Loucy (cell line): Measurements from ENCODE around the gene NPAS1.

Experiments used
- H2AFZ ChIP-seq: fragments of 200-600 bp; sonication (generic); 2 replicates; pipeline ENCODE4 v1.6.0; 2016; ENCODE audit warnings: antibody characterized with exemption, mild to moderate bottlenecking, low read length, moderate library complexity
- H3F3A ChIP-seq: fragments of 200-600 bp; 2 replicates; pipeline ENCODE4 v1.6.0; 2016; ENCODE audit warnings: antibody characterized with exemption, low read depth, mild to moderate bottlenecking
- H3K27me3 ChIP-seq: fragments of 200-600 bp; sonication (generic); 2 replicates; pipeline ENCODE4 v1.6.1; 2014; ENCODE audit warnings: low read length, mild to moderate bottlenecking; ENCODE audit not compliant: insufficient read depth, poor library complexity, severe bottlenecking
- H3K36me3 ChIP-seq: fragments of 200-600 bp; sonication (generic); 2 replicates; pipeline ENCODE4 v1.6.1; 2016; ENCODE audit warnings: low read length; ENCODE audit not compliant: insufficient read depth
- H3K4me1 ChIP-seq: fragments of 200-600 bp; sonication (generic); 2 replicates; pipeline ENCODE4 v1.5.1; 2014; ENCODE audit warnings: low read length, mild to moderate bottlenecking; ENCODE audit not compliant: insufficient read depth, poor library complexity, severe bottlenecking
- H3K4me2 ChIP-seq: fragments of 200-600 bp; sonication (generic); 2 replicates; pipeline ENCODE4 v1.6.0; 2014; ENCODE audit warnings: antibody characterized with exemption, low read length, low read depth, mild to moderate bottlenecking; ENCODE audit not compliant: poor library complexity, severe bottlenecking
- H3K4me3 ChIP-seq: fragments of 200-600 bp; sonication (generic); 2 replicates; pipeline ENCODE4 v1.5.1; 2014; ENCODE audit warnings: low read length, mild to moderate bottlenecking, mixed read lengths; ENCODE audit not compliant: poor library complexity, severe bottlenecking
- H3K79me2 ChIP-seq: fragments of 200-600 bp; sonication (generic); 2 replicates; pipeline ENCODE4 v1.6.1; 2014; ENCODE audit warnings: low read length; ENCODE audit not compliant: insufficient read depth
- H3K9ac ChIP-seq: fragments of 200-600 bp; sonication (generic); 2 replicates; pipeline ENCODE4 v1.6.0; 2014; ENCODE audit warnings: mild to moderate bottlenecking, low read depth, low read length, moderate library complexity; ENCODE audit not compliant: poor library complexity, severe bottlenecking
- H3K9me2 ChIP-seq: fragments of 200-600 bp; sonication (generic); replicated peaks from 2 replicates; pipeline ENCODE4 v1.6.1; 2016; ENCODE audit warnings: low read depth, low read length, mixed read lengths
- H3K9me3 ChIP-seq: fragments of 200-600 bp; sonication (generic); 2 replicates; pipeline ENCODE4 v1.6.1; 2014; ENCODE audit warnings: mild to moderate bottlenecking, antibody characterized with exemption, low read length, low read depth; ENCODE audit not compliant: insufficient read depth
- H4K20me1 ChIP-seq: fragments of 200-600 bp; sonication (generic); 2 replicates; pipeline ENCODE4 v1.6.0; 2014; ENCODE audit warnings: antibody characterized with exemption, low read length, mild to moderate bottlenecking; ENCODE audit not compliant: insufficient read depth, poor library complexity, severe bottlenecking
- CTCF ChIP-seq: fragments of 200-600 bp; sonication (generic); conservative IDR thresholded peaks from 2 replicates; pipeline ENCODE4 v1.5.1; 2014; ENCODE audit warnings: mild to moderate bottlenecking, antibody characterized with exemption, low read length
- EZH2phosphoT487 ChIP-seq: fragments of 200-600 bp; IDR thresholded peaks from 2 replicates; pipeline ENCODE4 v1.6.1; 2018; ENCODE audit warnings: antibody characterized with exemption, mild to moderate bottlenecking, moderate library complexity, borderline replicate concordance

The NPAS1 gene, protein sequence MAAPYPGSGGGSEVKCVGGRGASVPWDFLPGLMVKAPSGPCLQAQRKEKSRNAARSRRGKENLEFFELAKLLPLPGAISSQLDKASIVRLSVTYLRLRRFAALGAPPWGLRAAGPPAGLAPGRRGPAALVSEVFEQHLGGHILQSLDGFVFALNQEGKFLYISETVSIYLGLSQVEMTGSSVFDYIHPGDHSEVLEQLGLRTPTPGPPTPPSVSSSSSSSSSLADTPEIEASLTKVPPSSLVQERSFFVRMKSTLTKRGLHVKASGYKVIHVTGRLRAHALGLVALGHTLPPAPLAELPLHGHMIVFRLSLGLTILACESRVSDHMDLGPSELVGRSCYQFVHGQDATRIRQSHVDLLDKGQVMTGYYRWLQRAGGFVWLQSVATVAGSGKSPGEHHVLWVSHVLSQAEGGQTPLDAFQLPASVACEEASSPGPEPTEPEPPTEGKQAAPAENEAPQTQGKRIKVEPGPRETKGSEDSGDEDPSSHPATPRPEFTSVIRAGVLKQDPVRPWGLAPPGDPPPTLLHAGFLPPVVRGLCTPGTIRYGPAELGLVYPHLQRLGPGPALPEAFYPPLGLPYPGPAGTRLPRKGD

DNA sequence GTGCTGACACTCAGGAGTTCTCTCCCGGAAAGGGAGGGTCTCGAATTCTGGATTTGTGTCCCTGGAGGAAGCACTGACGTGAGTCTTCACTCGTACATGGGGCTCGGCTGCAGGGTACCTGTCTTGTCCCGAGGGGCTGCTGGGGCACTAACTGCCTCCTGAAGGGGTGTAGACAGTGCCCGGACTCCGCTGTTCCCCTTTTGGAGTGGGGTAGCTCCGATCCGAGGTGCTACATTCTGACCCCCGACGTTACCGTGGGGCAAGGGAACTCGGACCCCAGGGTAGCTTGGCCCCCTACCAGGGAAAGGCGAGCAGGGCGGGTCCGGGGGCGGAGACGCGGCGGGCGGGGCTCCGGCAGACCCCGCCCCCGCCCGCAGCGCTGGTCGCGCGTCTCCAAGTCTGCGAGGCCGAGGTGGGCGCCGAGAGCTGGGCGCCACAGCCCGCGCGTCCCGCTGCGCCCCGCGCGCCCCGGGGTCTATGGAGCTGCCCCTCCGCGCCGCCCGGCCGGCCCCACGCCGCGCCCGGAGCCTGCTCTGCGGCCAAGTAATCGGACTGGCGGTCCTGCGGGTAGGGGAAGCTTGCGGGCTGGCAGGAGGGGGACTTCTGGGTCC lies at the start of gene NPAS1:
Gene NPAS1, plus strand, starts transcription at position 407 of the 611 bp plus-strand sequence. CDS start 1,211 bp downstream, outside the sequence.
- no peaks in the 10 kb centered on the region for H3F3A ChIP-seq
- no peaks in the 10 kb centered on the region for H3K79me2 ChIP-seq
- H3K9ac ChIP-seq = no peak within 1 kb of the TSS
- TF ChIP-seq CTCF = no peak
- TF ChIP-seq EZH2phosphoT487 = no peak
- H3K4me1 ChIP-seq = no peaks in the 10 kb centered on the region
- H3K4me2 ChIP-seq = no peak within 1 kb of the TSS
- H4K20me1 ChIP-seq = no peaks in the 10 kb centered on the region
- H3K36me3 ChIP-seq = no peaks in the 10 kb centered on the region
- H2AFZ ChIP-seq = no peak within 1 kb of the TSS
- H3K9me3 ChIP-seq = no peaks in the 10 kb centered on the region
- H3K9me2 ChIP-seq = no peaks in the 10 kb centered on the region
- no peak within 1 kb of the TSS for H3K4me3 ChIP-seq
- no peaks in the 10 kb centered on the region for H3K27me3 ChIP-seq

DNA sequence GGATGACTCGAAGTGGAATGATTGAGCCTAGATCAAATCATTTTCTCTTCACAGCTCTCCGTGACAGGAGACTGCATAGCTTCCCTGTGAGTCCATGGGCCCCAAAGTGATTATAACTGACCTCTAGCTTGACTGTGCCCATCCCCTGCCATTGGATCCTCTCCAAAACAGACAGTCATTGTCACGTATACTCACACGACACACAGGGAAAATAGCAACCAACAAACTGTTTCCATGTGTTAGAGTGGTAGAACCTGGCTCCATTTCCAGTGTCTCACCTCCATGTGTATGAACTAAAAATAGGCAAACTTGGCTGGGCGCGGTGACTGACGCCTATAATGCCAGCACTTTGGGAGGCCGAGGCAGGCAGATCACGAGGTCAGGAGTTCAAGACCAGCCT lies 48.8 kb upstream of the NPAS1 start:
- no peak overlapping the region for H2AFZ ChIP-seq
- H3K79me2 ChIP-seq = peaks cover 40% of the 10 kb centered on the region; the same call in 1 of the 2 replicates
- H3K9me3 ChIP-seq = no peaks in the 10 kb centered on the region
- H3F3A ChIP-seq = no peaks in the 10 kb centered on the region
- peaks cover 19% of the 10 kb centered on the region; the same call in 1 of the 2 replicates for H3K36me3 ChIP-seq
- TF ChIP-seq EZH2phosphoT487 (no peak), CTCF (no peak)
- H3K4me1 ChIP-seq = peaks cover 21% of the 10 kb centered on the region
- no peaks in the 10 kb centered on the region for H3K9me2 ChIP-seq
- no peak overlapping the region for H3K4me3 ChIP-seq
- no peaks in the 10 kb centered on the region for H3K27me3 ChIP-seq
- no peak overlapping the region for H3K9ac ChIP-seq
- peaks cover 10% of the 10 kb centered on the region for H4K20me1 ChIP-seq
- no peak overlapping the region for H3K4me2 ChIP-seq

DNA sequence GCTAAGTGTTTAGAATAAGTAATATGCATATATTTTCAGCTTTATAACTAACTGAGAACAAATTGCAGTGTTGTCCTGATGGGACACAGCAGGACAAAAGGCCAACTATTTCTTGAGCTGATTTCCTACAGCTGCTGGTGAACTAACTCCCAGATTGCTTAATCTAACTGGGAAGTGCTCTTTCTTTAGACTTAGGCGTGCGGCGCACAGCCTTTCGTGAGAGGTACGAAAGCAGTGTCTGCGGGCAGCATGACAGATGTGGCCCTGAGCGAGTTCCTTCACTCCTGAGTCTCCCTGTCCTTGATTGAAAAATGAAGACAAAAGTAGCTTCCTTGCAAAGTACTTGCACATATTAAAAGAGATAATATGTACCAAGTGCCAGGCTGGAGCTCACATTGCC lies 47.3 kb upstream of the NPAS1 start:
- no peak for TF ChIP-seq EZH2phosphoT487
- no peak for TF ChIP-seq CTCF
- Histone ChIP-seq H4K20me1 (peaks cover 2% of the 10 kb centered on the region), H3K4me2 (no peak overlapping the region), H3F3A (no peaks in the 10 kb centered on the region), H3K79me2 (peaks cover 32% of the 10 kb centered on the region; the same call in 1 of the 2 replicates), H3K9me2 (no peaks in the 10 kb centered on the region), H3K4me3 (no peak overlapping the region), H2AFZ (no peak overlapping the region), H3K9me3 (no peaks in the 10 kb centered on the region), H3K27me3 (no peaks in the 10 kb centered on the region), H3K36me3 (peaks cover 18% of the 10 kb centered on the region; the same call in 1 of the 2 replicates), H3K4me1 (peaks cover 18% of the 10 kb centered on the region), H3K9ac (no peak overlapping the region)
